NCI-H1417 treated with DMSO at 0.1 percent for 48 hours (cell line): ENCODE results near the gene TNS3.
"Not testable (repeated sequence)": the region's sequence is repeated elsewhere in the genome, so short reads cannot be mapped to it uniquely, and the experiment has no call there.

Experiments
- DNase-seq: peaks from one replicate; lab custom pipeline; 2025; lab: John Stamatoyannopoulos, UW

TNS3 gene

DNA sequence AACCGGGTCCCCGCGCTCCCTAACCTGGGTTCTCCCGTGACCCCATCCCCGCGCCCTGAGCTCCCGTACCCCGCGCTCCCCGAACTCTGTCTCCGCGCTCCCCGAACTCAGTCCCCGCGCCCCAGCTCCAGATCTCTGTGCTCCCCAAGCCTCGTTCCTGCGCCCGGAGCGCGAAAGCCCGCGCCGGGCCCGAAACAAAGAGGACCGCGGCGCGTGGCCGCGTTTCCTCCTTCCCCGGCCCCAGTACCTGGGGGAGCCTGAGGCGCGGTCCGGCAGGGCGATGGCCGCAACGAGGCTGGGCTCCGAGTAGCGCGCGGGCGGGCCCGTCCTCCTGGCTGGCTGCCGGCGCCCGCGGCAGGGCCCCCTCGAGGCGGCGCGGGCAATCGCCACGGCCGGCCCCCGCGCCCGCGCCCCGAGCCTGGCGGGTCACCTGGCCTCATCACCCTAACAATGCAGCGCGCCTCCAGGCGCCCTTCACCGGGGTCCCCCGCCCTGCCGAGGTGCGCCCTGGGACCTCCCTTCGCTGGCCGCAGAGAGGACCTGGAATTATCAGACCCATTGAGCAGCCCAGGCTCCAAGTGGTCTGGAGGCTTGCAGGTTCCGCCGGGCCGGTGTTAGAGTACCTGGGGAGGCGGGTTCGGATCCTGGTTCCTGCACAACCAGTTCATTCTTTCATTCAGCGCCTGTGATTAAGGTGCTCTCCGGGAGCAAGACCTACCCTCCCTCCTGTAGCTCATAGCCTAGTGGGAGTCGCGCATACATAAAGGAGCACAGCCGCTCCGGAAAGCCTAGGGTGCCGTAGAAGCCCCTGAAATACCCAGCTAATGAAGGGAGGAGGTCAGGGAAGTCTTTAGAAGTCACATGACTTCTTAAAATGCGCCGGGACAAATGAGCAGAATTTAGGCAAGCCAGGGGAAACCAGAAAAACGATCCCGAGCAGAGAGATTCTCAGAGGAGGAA lies at the start of gene TNS3:
Gene TNS3, minus strand, starts transcription at position 308 of the 960 bp plus-strand sequence. CDS start 142,475 bp downstream, outside the sequence.
- DNase-seq: no peak

DNA sequence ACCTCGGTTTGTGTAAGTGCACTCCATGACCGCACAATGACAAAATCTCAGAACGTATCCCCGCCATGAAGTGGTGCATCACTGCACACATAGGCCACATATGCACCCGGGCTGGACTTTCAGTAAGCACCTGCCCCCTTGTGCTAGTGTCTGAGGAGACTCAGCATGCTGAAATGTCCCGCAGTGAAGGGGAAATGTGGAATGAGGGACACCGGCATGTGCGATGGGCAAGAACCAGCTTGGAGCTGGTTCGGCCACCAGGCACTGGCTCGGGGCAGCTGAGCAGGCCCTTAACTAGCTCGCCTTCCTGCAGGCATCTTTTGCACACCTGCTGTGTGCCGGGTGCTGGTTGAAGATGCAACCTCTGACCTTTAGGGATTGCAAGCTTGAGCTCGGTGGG lies 49.8 kb upstream of the TNS3 start:
- DNase-seq: no peak

DNA sequence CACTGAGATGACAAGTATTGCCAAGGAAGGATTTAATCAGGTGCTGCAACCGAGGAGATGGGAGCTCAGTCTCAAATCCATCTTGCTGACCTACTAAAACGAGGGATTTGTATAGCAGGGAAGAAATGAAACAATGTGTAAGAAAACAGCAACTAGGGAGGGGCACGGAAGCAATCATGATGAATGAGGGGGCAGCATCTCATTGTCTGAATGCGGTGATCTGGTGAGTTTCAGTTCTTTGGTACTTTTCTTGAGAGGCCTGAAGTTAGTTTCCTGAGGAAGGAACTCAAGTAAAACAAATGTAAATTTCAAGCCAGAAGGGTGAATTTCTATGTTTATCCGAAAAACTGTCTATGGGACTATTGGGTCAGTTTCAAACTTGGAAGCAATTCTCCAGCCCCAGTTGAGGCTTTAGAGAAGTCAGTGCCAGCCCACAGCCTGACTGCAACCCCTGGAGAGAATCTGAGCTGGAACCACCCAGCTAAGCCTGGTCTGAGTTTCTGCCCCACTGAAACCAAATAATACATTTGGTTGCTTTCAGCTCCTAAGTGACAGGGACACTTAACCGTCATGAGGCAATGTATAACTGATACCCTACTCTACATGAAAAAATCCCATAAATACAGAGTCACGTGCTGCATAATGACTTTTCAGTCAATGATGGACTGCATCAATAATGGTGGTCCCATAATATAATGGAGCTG lies 45.8 kb upstream of the TNS3 start:
- no peak for DNase-seq

DNA sequence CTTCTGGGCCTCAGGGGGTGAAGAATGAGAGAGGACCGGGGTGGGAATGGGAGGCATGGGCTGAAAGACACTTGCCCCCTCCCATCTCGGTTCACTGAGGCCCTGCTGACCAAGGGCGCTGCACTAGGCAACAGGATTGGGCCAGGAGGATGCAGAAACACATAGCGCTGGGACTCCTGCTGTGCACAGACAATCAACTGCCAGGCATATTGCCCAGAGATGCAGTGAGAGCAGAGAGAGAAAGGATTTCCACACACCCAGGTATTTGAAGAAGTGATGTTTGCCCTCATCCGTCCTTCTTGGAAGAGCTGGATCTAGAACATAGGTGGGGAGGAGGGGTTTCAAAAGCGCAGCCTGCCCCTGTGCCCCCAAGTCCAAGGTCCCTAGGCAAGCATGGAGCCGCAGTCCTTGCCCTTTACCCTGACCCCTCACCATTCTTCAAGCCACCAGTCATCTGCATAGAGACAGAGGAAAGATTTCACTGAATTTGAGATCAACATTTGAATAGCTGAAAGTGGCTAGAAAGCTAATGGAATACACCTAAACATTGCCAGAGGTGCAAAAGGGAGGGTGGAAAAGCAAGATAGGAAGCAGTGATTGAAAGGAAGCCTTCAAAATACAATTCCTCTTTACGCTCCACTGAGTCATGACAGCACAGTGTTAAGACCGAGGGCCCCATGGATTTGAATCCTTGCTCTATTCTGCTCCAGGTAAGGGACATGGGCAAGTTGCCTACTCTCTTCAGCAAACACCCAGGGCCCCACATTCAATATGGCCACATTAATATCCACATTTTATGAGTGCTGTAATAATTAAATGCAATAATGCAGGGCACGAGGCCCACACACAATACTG lies 44.2 kb upstream of the TNS3 start:
- DNase-seq: no peak

DNA sequence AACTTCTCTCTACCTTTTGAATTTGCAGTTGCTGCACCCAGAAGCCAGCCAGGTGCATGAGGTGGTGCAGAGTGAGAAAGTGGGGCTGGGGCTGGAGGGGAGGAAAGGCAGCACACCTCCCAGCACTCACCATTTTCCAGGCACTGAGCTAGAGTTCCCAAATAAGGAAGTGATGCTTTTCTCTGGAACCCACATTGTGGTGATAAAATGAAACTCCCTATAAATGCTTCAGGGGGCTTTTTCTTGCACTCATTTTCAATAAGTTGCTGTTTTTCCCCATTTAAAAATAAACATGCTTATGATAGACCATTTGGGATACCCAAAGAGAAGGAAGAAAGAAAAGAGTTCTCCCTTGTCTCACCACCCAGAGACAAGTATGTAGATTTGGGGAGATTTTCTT lies 42.8 kb upstream of the TNS3 start:
- DNase-seq: no peak

DNA sequence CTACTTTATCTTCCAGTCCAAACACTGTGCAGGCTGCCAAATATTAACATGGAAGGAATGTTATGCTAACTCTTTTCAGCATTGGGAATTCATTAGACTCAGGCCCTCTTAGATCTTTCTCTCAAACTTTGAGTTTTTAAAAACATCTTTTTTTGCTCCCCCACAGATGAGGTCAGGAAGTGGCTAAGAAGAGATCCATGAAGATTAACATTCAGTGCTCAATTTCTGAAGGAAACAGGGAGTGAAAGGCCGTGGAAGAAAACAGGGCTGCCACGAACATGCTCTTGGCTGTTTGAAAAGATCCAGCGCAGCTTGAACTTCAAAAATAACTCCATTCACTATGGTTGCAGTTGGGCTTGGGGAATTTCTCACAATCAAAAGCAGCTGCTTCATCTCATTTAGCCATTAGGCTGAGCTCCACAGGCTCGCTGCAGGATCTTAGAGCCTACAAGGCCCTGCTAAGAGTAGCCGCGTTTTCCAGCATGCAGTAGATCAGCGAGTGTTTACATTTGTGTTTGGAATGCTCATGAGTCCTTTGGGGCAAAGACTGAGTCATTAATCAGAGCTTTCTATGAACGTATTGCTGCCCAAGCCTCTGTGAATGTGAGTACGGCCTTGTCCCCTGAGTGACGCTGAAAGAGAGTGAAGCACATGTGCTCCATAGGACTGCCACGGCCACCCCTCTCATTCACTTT lies 41.2 kb upstream of the TNS3 start:
- DNase-seq: no peak

DNA sequence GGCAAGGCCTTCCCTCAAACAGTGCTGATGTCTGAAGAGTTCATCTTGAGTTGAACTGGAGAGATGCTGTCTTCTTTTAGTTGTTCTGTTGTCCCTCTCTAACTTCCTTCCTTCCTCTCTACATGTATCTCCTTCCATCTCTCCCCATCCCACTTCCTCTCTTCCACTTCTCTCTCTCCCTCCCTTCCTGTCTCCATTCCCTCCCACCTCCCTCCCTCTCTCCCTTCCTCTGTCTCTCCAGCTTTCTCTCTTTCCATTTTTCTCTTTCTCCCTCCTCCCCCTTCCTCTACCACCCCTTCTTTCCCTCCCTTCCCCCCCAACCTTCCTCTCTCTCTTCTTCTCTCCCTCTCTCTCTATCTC lies 40.7 kb upstream of the TNS3 start:
- no peak for DNase-seq

DNA sequence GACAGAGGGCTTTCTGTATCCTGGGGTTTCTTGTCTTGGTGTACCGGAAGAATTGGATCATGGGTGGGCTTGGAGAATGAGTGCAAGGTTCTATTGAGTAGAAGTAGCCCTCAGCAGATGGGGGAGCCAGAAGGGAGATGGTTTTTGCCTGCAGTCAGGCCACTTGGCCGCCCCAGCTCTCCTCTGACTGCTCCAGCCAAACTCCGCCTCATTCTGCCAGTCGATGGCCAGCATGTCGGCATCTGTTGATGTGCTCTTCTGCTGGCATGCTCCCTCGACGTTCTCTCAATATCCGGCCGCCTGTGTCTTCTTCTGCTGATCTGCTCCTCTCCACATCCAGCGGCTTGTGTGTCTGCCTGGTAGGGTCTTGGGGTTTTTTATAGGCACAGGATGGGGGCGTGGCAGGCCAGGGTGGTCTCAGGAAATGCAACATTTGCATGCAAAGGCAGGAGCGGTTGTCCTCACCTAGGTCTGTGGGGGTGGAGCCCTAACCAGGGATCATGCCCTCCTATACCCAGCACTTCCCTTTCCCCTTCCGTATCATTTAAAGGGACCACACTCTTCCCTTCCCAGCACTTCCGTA lies 40.2 kb upstream of the TNS3 start:
- DNase-seq: no peak

DNA sequence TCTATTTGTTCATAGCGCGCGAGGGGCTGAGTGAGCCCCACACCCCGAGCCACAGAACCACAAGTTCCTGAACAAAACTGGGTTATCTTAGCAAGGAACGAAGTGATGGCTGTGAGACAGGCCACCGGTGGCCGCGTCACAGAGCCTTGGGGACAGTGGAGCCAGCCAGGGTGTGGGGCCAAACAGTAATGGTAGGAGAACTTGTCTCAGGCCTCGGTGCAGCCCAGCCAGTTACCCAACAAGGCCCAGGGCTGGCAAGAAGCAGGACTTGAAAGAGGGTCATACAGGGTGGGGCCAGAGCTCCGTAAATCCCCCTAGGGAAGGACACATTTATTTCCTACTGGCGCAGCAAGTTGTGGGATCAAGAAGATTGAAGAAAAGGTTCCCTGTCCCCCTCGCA lies 39.4 kb upstream of the TNS3 start:
- no peak for DNase-seq

DNA sequence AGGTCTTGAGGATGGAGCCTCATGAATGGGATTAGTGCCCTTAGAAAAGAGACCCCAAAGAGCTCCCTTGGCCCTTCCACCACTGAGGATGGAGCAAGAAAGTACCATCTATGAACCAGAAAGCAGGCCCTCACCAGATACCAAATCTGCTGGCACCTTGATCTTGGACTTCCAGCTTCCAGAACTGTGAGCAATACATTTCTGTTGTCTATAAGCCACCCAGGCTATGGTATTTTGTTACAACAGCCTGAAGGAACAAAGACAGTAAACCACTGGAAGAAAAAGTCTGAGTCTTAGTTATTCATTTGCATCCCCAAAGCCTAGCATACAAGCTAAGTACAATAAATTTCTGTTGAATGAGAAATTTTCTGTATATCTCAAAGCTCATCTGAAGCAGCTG lies 37.9 kb upstream of the TNS3 start:
- DNase-seq: no peak

DNA sequence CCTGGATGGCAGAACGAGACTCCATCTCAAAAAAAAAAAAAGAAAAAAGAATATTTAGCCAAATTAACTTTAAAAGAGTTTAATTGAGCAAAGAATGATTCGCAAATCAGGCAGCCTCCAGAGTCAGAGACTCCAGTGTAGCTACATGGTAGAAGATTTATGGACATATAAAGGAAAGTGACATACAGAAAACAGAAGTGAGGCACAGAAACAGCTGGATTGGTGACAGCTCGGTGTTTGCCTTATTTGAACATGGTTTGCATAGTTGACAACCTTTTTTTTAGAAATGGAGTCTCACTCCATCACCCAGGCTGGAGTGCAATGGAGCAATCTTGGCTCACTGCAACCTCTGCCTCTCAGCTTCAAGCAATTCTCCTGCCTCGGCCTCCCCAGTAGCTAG lies 35.2 kb upstream of the TNS3 start:
- no peak for DNase-seq

DNA sequence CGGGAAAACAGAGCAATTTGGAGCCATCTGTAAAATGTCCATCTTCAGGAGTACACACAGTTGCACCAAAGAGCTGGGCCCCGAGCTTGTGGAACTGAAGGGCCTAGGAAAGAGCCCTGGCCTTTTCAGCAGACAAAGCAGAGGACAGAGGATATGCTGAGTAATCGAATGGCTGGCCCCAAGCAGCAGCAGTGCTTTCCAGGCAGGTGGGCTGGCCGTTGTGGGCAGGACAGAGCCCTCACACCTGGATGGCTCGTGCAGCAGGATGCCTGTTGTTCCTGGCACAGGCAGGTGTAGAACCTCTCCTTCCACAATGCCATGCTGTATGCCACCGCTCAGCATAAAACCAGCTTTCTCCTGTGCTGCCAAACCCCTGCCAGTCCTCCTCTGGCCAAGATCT lies 32.5 kb upstream of the TNS3 start:
- DNase-seq: no peak

DNA sequence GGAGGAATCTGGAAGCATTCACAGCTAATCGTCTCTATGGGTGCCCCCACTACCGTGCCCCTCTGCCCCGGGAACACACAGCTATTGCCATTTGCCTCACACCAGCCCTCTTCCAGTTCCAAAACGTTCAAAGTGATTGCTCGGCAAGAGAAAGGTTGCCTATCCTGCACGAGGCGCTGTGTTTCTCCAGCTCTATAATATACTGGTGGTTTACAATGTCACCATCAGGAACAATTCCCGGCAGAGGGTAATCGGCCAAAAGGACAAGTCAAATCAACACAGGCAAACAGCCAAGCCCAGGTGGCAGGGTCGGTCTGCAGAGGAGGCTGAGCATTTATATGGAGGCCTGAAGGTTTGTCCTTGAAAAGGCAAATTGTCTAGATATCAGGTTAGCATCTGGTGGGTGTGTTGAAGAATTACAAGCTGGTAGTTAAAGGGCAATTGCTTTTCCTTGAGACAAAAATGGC lies 29.2 kb upstream of the TNS3 start:
- no peak for DNase-seq

DNA sequence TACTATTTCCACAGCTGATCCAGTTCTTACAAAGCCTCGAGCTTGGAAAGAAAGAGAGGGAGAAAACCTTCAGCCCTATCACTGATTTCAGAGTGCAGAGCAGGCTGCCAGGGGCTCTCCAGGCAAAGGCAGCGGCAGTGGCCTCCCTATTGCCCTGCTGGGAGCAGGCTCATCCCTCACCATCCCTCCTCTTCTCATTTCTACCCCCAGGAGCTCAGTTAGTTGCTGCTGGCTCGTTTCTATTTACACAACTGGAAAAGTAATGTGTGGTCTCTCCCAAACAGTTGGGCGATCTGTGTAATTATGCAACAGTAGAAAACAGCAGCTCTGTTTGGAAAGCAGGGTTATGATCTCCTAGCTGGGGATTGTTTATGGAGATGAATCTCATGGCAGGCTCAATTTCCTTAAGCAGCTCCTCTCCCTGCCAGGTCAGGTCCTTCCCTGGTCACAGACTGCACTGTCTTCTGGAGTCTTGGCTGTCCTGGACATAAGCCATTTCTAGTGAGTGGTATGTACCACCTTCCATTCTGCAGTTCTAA lies 28.7 kb upstream of the TNS3 start:
- DNase-seq: no peak

DNA sequence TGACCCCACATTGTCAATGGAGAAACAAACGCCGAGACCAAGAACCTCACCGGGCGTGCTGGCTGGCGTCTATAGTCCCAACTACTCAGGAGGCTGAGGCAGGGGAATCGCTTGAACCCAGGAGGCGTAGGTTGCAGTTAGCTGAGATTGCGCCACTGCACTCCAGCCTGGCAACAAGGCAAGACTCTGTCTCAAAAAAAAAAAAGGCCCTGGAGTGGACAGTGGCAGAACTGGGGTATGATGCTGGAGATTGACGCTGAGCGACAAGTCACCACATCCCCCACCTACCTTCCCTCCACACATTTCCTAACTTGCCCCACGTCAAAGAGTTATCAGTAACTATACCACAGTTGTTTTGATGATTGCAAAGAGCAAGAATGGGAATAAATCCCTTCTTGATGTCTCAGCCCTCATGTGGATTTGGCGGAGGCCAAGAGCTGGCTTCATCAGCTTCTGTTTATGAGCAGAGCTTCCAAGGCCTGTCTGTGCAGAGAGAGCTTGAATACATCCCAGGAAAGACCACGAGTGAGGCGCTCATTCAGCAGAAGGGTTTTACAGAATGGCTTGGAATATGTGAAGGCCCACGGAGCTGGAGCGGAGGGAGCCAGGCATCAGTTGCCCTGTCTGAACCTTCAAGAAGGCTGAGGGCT lies 28.0 kb upstream of the TNS3 start:
- no peak for DNase-seq

DNA sequence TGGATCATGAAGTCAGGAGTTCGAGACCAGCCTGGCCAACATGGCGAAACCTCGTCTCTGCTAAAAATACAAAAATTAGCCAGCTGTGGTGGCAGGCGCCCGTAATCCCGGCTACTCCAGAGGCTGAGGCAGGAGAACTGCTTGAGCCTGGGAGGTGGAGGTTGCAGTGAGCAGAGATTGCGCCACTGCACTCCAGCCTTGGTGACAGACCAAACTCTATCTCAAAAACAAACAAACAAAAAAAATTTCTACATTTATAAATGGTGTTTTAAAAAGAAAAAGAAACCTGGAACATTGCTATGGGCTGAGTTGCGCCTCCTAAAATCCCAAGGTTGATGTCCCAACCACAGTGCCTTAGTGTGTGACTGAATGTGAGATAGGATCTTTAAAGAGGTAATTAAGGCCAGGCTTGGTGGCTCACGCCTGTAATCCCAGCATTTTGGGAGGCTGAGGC lies 24.7 kb upstream of the TNS3 start:
- DNase-seq: not testable (repeated sequence)

DNA sequence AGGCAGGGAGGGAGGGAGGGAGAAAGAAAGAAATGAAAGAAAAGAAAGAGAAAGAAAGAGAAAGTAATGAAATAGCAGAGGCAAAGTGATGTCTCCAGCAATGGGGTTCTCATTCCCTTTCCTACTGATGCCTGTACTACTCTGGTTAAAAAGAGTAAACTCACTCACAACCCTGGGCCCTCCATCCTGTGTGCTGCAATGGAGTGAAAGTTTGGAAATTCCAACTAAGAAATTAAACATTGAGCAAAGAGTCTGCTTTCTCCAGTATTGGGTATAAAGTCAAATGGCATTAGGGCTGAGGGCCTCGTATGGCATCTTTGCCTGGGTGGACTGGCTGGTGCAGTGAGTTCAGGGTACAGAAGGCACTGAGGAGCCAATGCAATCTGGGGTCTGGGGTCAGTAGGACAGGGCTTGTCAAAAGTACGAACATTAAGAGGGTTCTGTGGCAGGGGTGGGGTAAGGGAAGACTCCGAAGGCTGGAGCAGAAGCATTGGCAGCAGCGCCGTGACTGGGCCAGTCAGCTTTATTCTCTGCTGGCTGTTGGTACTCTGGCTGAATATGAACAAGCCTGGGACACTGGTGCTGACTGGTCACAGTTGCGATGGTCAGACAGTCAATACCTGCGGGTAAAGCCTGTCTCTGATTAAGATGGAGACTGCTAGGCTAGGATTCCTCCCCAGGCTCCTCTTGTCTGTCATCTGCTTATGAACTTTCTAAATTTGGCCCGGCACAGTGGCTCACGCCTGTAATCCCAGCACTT lies 24.1 kb upstream of the TNS3 start:
- no peak for DNase-seq

DNA sequence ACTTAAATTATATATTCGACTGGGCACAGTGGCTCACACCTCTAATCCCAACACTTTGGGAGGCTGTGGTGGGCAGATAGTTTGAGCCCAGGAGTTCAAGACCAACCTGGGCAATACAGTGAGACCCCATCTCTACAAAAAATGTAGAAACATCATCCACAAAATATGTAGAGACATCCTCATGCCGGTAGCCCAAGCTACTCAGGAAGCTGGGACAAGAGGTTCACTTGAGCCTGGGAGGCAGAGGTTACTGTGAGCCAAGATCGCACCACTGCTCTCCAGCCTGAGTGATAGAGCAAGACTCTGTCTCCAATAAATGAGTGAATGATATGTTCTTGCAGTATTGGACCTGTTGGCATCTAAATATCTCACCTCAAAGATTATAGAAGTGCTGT lies 22.6 kb upstream of the TNS3 start:
- no peak for DNase-seq

DNA sequence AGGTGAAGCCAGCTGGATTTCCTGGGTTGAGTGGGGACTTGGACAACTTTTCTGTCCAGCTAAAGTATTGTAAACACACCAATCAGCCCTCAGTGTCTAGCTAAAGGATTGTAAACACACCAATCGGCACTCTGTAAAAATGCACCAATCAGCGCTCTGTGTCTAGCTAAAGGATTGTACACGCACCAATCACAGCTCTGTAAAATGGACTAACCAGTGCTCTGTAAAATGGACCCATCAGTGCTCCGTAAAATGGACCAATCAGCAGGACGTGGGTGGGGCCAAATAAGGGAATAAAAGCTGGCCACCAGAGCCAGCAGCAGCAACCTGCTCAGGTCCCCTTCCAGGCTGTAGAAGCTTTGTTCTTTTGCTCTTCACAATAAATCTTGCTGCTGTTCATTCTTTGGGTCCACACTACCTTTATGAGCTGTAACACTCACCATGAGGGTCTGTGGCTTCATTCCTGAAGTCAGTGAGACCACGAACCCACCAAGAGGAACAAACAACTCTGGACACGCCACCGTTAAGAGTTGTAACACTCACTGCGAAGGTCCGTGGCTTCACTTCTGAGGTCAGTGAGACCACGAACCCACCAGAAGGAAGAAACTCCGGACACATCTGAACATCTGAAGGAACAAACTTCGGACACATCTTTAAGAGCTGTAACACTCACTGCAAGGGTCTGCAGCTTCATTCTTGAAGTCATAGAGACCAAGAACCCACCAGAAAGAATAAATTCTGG lies 21.8 kb upstream of the TNS3 start:
- DNase-seq: not testable (repeated sequence)
